Central memory CD8-positive, alpha-beta T cell (primary cell): ENCODE data around the gene COL12A1.

ENCODE experiments used
- ATAC-seq: fragments of 150-1000 bp; cut with Tn5 transposase; replicated peaks from 2 replicates; pipeline ENCODE4 v1.10.0; 2022; ENCODE audit warnings: mild to moderate bottlenecking, moderate FRiP score, moderate number of reproducible peaks; ENCODE audit not compliant: poor library complexity, severe bottlenecking; ENCODE audit errors: extremely low read depth
- DNase-seq, 2 donors: peaks; one replicate each; pipeline ENCODE4 v3.0.0; 2021; ENCODE audit warnings: low spot score in 2 of 2
- H3K27ac Mint-ChIP-seq: one replicate; pipeline ENCODE4 v1.8.0; 2022; ENCODE audit warnings: low read depth, mild to moderate bottlenecking, moderate library complexity, mixed read lengths
- H3K27me3 Mint-ChIP-seq: one replicate; pipeline ENCODE4 v1.8.0; 2022; ENCODE audit warnings: mixed read lengths
- H3K36me3 Mint-ChIP-seq: one replicate; pipeline ENCODE4 v1.8.0; 2022; ENCODE audit warnings: mild to moderate bottlenecking, moderate library complexity, mixed read lengths; ENCODE audit not compliant: insufficient read depth
- H3K4me1 Mint-ChIP-seq: one replicate; pipeline ENCODE4 v1.8.0; 2022; ENCODE audit warnings: mixed read lengths
- H3K4me3 Mint-ChIP-seq: one replicate; pipeline ENCODE4 v1.8.0; 2022; ENCODE audit warnings: mild to moderate bottlenecking, moderate library complexity, mixed read lengths
- H3K9me3 Mint-ChIP-seq: one replicate; pipeline ENCODE4 v1.8.0; 2022; ENCODE audit warnings: mixed read lengths

The COL12A1 gene

GRCh38 chr6:75166773-75167172, 39.1 kb downstream of the COL12A1 start:
- DNase-seq, result no peak
- no peak for ATAC-seq
- H3K36me3 Mint-ChIP-seq, result no peaks in the 10 kb centered on the region
- H3K27ac Mint-ChIP-seq, result no peak overlapping the region
- peaks cover 11% of the 10 kb centered on the region for H3K27me3 Mint-ChIP-seq
- H3K9me3 Mint-ChIP-seq, result no peaks in the 10 kb centered on the region
- no peaks in the 10 kb centered on the region for H3K4me1 Mint-ChIP-seq
- no peak overlapping the region for H3K4me3 Mint-ChIP-seq

GRCh38 chr6:75166236-75166635, 39.6 kb downstream of the COL12A1 start:
- no peak for DNase-seq
- Mint-ChIP-seq H3K4me3 (no peak overlapping the region), H3K27ac (no peak overlapping the region), H3K36me3 (no peaks in the 10 kb centered on the region), H3K4me1 (no peaks in the 10 kb centered on the region), H3K9me3 (no peaks in the 10 kb centered on the region), H3K27me3 (peaks cover 11% of the 10 kb centered on the region)
- ATAC-seq, result no peak

DNA sequence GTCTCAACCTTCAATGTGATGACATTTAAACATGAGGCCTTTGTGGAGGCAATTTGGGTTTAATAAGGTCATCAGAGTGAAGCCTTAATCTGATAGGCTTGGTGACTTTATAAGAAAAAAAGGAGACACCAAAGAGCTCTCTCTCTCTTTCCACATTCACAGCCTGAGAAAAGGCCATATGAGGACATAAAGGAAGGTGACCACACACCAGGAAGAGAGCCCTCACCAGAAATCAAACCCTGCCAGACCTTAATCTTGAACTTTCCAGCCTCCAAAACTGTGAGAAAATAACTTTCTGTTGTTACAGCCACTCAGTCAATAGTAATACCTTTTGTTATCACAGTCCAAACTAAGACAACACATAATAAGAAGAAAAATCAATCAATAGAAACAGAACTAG, 47.7 kb downstream of the COL12A1 start:
- ATAC-seq, result no peak

DNA sequence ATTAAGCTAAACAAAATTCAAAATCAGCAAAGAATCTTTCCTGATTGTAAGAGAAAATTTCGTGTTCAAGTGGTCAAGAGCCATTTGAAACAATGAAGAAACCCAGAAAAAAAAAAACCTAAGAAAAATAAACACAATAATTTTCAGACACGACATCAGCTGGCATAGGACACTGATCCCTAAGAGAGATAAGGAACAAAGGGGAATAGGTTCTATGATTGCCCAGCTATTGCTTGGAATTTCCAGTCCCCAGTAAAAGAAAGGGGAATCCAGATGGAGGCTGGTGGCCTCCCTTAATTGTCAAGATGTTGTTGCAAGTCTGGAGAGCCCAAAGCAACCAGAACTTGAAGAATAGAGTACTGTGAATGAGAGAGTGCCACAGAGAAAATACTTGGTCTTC, 48.5 kb downstream of the COL12A1 start:
- no peaks in the 10 kb centered on the region for H3K9me3 Mint-ChIP-seq
- peaks cover 29% of the 10 kb centered on the region for H3K27me3 Mint-ChIP-seq
- no peaks in the 10 kb centered on the region for H3K36me3 Mint-ChIP-seq
- no peak overlapping the region for H3K4me3 Mint-ChIP-seq
- no peak for ATAC-seq
- no peak for DNase-seq
- no peak overlapping the region for H3K27ac Mint-ChIP-seq
- no peaks in the 10 kb centered on the region for H3K4me1 Mint-ChIP-seq

More for the DNA sequence above, 47.7 kb downstream of the COL12A1 start:
- no peaks in the 10 kb centered on the region for H3K36me3 Mint-ChIP-seq
- peaks cover 25% of the 10 kb centered on the region for H3K27me3 Mint-ChIP-seq
- H3K9me3 Mint-ChIP-seq, result no peaks in the 10 kb centered on the region
- H3K27ac Mint-ChIP-seq, result no peak overlapping the region
- no peak overlapping the region for H3K4me3 Mint-ChIP-seq
- no peak for DNase-seq
- no peaks in the 10 kb centered on the region for H3K4me1 Mint-ChIP-seq

DNA sequence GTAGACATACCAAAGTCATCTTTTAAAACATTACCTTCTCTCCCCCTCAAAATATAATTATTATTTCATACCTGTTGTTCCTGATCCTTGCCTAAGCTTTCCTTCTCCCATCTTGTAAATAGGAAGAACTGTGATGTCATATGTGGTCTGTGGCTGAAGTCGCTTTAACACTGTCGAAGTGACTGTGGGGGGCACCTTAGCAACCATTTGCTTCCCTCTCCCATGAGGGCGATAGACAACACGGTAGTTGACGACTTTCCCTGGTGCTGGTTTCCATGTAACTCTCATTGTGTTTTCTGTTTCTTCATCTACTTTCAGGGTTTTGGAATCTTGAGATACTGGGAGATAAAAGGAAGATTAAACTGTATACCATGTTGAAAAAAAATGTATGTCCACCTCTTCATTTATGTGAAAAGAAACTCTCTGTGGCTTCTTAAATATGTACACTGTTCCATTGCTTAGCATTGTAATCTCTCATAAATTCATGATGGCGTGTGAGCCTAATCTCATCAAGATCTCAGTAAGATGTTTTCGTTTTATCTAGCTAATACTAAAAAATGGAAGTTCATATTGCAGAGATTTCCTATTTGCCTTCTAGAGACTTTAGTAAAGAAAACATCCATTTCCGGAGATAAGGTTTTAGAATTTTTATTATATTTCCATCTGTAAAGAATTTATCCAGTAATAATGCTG, 49.5 kb downstream of the COL12A1 start:
- ATAC-seq (no peak), DNase-seq (no peak)
- Mint-ChIP-seq H3K9me3 (no peaks in the 10 kb centered on the region), H3K4me3 (no peak overlapping the region), H3K4me1 (no peaks in the 10 kb centered on the region), H3K27ac (no peak overlapping the region), H3K27me3 (peaks cover 35% of the 10 kb centered on the region), H3K36me3 (no peaks in the 10 kb centered on the region)

DNA sequence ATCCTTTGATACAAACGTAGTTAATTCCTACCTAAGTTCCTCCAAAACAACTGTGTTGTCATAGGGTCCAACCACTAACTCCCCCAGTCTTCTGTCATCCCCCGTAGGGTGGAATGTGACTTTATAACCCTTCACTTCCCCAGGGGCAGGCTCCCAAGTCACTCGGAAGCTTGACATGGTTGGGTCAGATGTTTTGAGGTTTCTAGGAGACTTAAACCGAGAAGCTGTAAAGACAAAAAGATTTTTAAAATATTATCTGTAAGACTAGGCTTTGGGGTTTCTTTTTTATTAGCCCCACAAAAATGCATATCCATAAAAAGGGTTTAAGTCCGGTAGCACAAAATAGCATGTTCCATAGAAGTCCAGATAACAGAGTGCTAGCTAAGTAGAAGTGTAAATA, 50.2 kb downstream of the COL12A1 start:
- Mint-ChIP-seq H3K27me3 (peaks cover 35% of the 10 kb centered on the region), H3K27ac (no peak overlapping the region), H3K36me3 (no peaks in the 10 kb centered on the region), H3K4me3 (no peak overlapping the region), H3K4me1 (no peaks in the 10 kb centered on the region), H3K9me3 (no peaks in the 10 kb centered on the region)
- ATAC-seq (no peak), DNase-seq (no peak)

DNA sequence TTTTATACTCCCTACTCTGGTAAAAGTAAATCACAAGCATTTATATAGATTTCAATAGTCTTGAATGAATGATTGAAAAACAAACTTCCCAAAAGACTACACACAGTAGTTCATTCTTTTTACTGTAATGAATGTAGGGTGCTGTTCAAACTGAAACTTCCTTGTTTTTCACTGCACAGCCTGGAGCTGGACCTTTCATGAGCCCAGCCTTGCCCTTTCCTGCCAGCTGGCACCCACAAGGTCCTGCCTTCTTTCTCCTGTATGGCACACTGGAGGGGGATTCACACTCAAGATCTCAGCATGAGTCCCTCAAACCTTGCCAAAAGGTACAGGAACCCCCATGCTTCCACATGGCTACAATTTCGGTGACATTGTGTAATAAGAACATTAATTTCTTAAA, 50.9 kb downstream of the COL12A1 start:
- H3K9me3 Mint-ChIP-seq, result no peaks in the 10 kb centered on the region
- no peak for DNase-seq

DNA sequence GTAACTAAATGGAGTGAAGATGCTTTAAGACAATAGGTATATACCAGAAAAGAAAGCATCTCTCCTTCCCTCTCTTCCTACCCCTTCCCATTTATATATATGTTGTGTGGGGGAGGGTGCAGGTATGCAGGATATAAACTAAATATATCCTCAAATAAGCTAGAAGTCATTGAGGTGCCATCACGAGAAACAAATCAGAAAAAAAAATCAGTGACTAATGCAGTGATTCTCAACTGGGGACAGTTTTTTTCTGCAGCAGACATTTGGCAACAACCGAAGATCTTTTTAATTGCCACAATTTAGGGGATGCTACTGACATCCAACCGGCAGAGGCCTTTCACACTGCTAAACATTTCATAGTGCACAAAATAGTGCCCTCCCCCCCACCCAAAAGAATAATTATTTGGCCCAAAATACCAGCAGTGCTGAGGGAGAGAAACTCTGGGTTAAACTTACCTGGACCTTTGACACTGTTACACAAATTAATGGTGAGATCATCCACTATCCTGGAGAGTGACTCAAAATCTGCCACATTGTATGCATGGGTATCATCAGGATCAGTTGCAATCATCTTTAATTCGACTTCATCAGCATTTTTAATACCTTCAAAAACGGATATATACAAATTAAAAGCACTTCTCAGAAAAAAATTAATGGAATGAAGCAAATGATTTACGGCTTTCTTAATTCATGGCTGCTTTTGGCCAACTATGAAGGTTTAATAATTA, 55.0 kb downstream of the COL12A1 start:
- no peak for DNase-seq
- no peaks in the 10 kb centered on the region for H3K4me1 Mint-ChIP-seq

More for the DNA sequence above, 50.9 kb downstream of the COL12A1 start:
- no peak overlapping the region for H3K27ac Mint-ChIP-seq
- H3K4me1 Mint-ChIP-seq, result no peaks in the 10 kb centered on the region
- peaks cover 35% of the 10 kb centered on the region for H3K27me3 Mint-ChIP-seq
- ATAC-seq, result no peak
- no peaks in the 10 kb centered on the region for H3K36me3 Mint-ChIP-seq
- no peak overlapping the region for H3K4me3 Mint-ChIP-seq

GRCh38 chr6:75149696-75150095, 56.2 kb downstream of the COL12A1 start:
- H3K4me1 Mint-ChIP-seq, result no peaks in the 10 kb centered on the region
- no peaks in the 10 kb centered on the region for H3K9me3 Mint-ChIP-seq
- ATAC-seq, result no peak

More for the DNA sequence above, 55.0 kb downstream of the COL12A1 start:
- Mint-ChIP-seq H3K4me3 (no peak overlapping the region), H3K36me3 (no peaks in the 10 kb centered on the region), H3K27me3 (peaks cover 32% of the 10 kb centered on the region), H3K27ac (no peak overlapping the region), H3K9me3 (no peaks in the 10 kb centered on the region)
- no peak for ATAC-seq

DNA sequence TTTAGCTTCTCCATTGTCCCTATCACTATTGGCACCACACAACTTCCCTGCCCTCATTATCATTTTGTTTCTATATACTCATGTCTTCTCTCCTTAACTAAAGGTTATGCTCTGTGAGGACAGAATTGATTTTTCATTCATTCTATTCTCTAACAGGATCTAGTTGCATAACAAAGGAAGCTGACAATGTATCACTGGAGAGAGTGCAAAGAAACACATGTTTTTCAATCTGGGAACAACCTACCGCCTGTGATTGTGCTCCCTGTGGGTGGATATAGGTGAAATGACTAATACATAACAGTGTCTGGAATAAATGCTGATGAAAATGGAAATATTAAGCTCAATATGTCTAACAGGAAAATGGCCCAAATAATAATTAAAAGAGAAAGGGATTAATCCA, 56.6 kb downstream of the COL12A1 start:
- Mint-ChIP-seq H3K27ac (no peak overlapping the region), H3K9me3 (no peaks in the 10 kb centered on the region), H3K36me3 (no peaks in the 10 kb centered on the region), H3K4me1 (no peaks in the 10 kb centered on the region), H3K4me3 (no peak overlapping the region), H3K27me3 (peaks cover 29% of the 10 kb centered on the region)
- ATAC-seq (no peak), DNase-seq (no peak)

More at GRCh38 chr6:75149696-75150095, 56.2 kb downstream of the COL12A1 start:
- Mint-ChIP-seq H3K4me3 (no peak overlapping the region), H3K27me3 (peaks cover 29% of the 10 kb centered on the region), H3K27ac (no peak overlapping the region), H3K36me3 (no peaks in the 10 kb centered on the region)
- no peak for DNase-seq

- DNase-seq, result no peak
- no peaks in the 10 kb centered on the region for H3K4me1 Mint-ChIP-seq
- no peak overlapping the region for H3K27ac Mint-ChIP-seq
- H3K27me3 Mint-ChIP-seq, result peaks cover 27% of the 10 kb centered on the region
- H3K4me3 Mint-ChIP-seq, result no peak overlapping the region
- H3K9me3 Mint-ChIP-seq, result no peaks in the 10 kb centered on the region
- ATAC-seq, result no peak
- H3K36me3 Mint-ChIP-seq, result no peaks in the 10 kb centered on the region
Measured at GRCh38 chr6:75147512-75147911, 58.3 kb downstream of the COL12A1 start.

DNA sequence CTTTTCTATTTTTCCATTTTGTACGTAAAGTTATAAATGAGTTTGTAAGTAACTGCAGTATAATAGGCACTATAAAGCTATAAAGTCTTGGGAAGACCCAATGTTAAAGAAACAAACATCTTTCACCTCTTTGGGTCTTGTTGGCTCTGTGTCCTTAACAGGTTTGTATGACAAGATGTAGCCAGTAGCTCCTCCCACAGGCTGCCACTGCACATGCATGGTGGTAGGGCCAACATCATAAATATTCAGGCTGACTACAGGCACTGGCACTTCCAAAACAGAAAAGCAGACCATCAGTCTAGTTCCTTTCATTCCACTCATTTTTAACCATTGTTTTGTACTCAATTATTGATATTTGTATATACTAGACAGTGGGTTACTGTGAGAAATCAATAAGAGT, 59.9 kb downstream of the COL12A1 start:
- H3K4me3 Mint-ChIP-seq, result no peak overlapping the region
- no peak for ATAC-seq

DNA sequence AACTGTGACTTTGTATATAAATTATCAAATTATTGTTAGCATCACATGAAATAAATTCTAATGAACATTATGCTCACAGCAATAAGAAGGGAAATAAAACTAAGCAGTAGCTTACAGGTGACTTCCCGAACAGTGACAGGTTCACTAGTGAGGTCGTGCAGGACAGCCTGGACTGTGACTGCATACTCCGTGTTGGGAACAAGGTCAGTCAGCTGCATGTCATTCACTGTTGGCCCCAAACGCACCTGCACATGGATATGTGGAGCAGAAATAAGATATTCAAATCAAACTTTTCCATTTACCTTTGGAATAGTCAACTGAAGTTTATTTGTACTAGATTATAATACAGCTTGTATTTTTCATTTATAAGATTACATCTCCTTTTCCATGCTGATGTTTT, 60.6 kb downstream of the COL12A1 start:
- Mint-ChIP-seq H3K4me3 (no peak overlapping the region), H3K27me3 (peaks cover 19% of the 10 kb centered on the region), H3K9me3 (no peaks in the 10 kb centered on the region), H3K4me1 (no peaks in the 10 kb centered on the region), H3K27ac (no peak overlapping the region), H3K36me3 (no peaks in the 10 kb centered on the region)
- ATAC-seq, result no peak
- no peak for DNase-seq

More for the DNA sequence above, 59.9 kb downstream of the COL12A1 start:
- Mint-ChIP-seq H3K36me3 (no peaks in the 10 kb centered on the region), H3K9me3 (no peaks in the 10 kb centered on the region), H3K4me1 (no peaks in the 10 kb centered on the region), H3K27me3 (peaks cover 19% of the 10 kb centered on the region), H3K27ac (no peak overlapping the region)
- no peak for DNase-seq
